Esophagus squamous epithelium (tissue), 5 donors: ENCODE measurements around the gene CNTN4. TPM values are rescaled to one million over a fixed set of nuclear protein-coding genes. Genes with fewer than 3 reads are reported as not detected.

ENCODE experiments used
- DNase-seq: peaks from one replicate; lab custom pipeline; 2025; lab: John Stamatoyannopoulos, UW
- H3K27ac ChIP-seq, 4 donors: fragments of 200-600 bp; sonication (generic); one replicate each; pipeline ENCODE4 v1.5.1; 2016 to 2019; ENCODE audit warnings: mild to moderate bottlenecking in 1 of 4
- H3K27me3 ChIP-seq, 4 donors: fragments of 200-600 bp; sonication (generic); 1 replicate in 3 of 4; 2 replicates in 1 of 4; pipeline versions ENCODE4 v1.5.1 to v1.6.0; 2017 to 2021; ENCODE audit warnings: antibody characterized with exemption in 1 of 4
- H3K36me3 ChIP-seq, 3 donors: fragments of 200-600 bp; sonication (generic); one replicate each; pipeline ENCODE4 v1.5.1; 2016 to 2019
- H3K4me1 ChIP-seq, 3 donors: fragments of 200-600 bp; sonication (generic); one replicate each; pipeline ENCODE4 v1.5.1; 2017 to 2019
- H3K4me3 ChIP-seq, 4 donors: fragments of 200-600 bp; sonication (generic); 1 replicate in 3 of 4; 2 replicates in 1 of 4; pipeline ENCODE4 v1.5.1; 2016 to 2019; ENCODE audit warnings: mild to moderate bottlenecking in 2 of 4, moderate library complexity in 1 of 4
- H3K9me3 ChIP-seq, 3 donors: fragments of 200-600 bp; sonication (generic); one replicate each; pipeline ENCODE4 v1.5.1; 2016 to 2019
- POLR2A ChIP-seq, 4 donors: fragments of 450-650 bp; IDR thresholded peaks; one replicate each; pipeline ENCODE4 v1.6.1; 2017; ENCODE audit warnings: antibody characterized with exemption in 4 of 4, mild to moderate bottlenecking in 4 of 4, moderate library complexity in 3 of 4
- WGBS, 2 donors: methylation state at CpG; one replicate each; pipeline ENCODE4 v1.1.5; 2018; 5-methylcytosine and 5-hydroxymethylcytosine counted together
- intact Hi-C: fragments of 100-400 bp; cut with DNase I; formaldehyde crosslinking; loops from one replicate; pipeline ENCODE4 v1.15.0; 2022
- total RNA-seq, 4 donors: library from RNA; depleted of rRNA; stranded (reverse); fragments of >200 nt; gene quantifications; one replicate each; pipeline ENCODE4 v1.1.0, GENCODE V29; 2016
- TF ChIP-seq, protein P1 (sequence below), 6 experiments: fragments of 450-650 bp in 4 of 6; fragments of 200-600 bp in 2 of 6; sonication (generic) in 2 of 6; IDR thresholded peaks; one replicate each; pipeline ENCODE4 v1.5.1; 2016 to 2019; ENCODE audit warnings: antibody characterized with exemption in 6 of 6, mild to moderate bottlenecking in 4 of 6, moderate library complexity in 4 of 6
- donor health status: DM: yes; HTN: yes; CAD: no.

CNTN4 gene
- total RNA-seq, 4 donors from 2014 or later, result 0.31 to 8.5 (median 3.5) TPM

DNA sequence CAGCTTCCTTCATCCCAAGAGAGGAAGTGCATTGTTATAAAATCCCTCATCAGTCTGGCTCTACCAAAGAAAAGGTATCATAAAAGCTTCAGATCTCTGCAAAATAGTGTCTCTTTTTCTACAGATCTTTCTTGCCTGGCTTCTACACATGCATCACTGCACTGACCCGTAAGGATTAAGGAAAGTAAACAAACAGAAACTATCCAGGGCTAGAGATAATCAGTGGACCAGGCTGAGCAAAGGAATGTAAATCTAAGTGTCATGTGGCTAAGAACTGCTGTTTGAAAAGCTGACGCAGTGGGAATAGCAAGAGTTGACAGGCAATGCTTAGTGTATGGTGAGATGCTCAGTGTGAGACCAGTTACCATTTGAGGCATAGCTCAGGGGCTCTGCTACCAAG, 671.8 kb downstream of the CNTN4 start:
- no peaks in the 10 kb centered on the region for H3K9me3 ChIP-seq
- H3K27ac ChIP-seq, result no peak overlapping the region
- H3K27me3 ChIP-seq, result no peaks in the 10 kb centered on the region
- H3K36me3 ChIP-seq, result no peaks in the 10 kb centered on the region
- intact Hi-C loops, result no loop called here
- H3K4me1 ChIP-seq, result peaks cover 0 to 5% (median 0%) of the 10 kb centered on the region in 3 donors
- no peak for TF ChIP-seq POLR2A (IDR thresholded peaks at IDR 0.05)
- TF ChIP-seq, protein P1, sequence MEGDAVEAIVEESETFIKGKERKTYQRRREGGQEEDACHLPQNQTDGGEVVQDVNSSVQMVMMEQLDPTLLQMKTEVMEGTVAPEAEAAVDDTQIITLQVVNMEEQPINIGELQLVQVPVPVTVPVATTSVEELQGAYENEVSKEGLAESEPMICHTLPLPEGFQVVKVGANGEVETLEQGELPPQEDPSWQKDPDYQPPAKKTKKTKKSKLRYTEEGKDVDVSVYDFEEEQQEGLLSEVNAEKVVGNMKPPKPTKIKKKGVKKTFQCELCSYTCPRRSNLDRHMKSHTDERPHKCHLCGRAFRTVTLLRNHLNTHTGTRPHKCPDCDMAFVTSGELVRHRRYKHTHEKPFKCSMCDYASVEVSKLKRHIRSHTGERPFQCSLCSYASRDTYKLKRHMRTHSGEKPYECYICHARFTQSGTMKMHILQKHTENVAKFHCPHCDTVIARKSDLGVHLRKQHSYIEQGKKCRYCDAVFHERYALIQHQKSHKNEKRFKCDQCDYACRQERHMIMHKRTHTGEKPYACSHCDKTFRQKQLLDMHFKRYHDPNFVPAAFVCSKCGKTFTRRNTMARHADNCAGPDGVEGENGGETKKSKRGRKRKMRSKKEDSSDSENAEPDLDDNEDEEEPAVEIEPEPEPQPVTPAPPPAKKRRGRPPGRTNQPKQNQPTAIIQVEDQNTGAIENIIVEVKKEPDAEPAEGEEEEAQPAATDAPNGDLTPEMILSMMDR (IDR thresholded peaks at IDR 0.05), result no peak
- no peak overlapping the region for H3K4me3 ChIP-seq
- DNase-seq, result no peak
- 38 to 67% methylated on average over 1 to 2 of the region's 2 CpGs for WGBS, 2 donors

DNA sequence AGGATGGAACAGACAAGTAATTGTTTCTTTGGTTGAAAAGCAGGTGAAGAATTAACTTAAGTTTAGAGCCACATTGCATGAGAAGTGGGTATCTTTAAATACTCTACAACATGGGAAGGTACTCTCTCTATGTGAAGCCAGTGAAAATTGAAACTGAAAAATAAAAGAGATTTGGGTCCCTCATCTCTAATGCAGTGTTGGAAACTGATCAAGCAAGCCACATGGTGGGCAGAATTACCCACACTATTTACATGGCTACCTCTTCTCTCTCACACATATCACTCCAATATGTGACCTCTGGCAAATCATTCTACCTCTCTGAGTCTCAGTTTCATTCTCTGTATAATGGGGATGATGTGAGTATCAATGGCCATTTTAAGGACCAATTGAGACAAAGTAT, 672.5 kb downstream of the CNTN4 start:
- Histone ChIP-seq H3K36me3 (no peaks in the 10 kb centered on the region), H3K27me3 (no peaks in the 10 kb centered on the region), H3K9me3 (no peaks in the 10 kb centered on the region), H3K27ac (no peak overlapping the region), H3K4me3 (no peak overlapping the region), H3K4me1 (peaks cover 0 to 5% (median 0%) of the 10 kb centered on the region in 3 donors)
- no peak for TF ChIP-seq POLR2A (IDR thresholded peaks at IDR 0.05)
- TF ChIP-seq, protein P1 (IDR thresholded peaks at IDR 0.05), result no peak
- DNase-seq, result no peak
- intact Hi-C loops, result no loop called here

DNA sequence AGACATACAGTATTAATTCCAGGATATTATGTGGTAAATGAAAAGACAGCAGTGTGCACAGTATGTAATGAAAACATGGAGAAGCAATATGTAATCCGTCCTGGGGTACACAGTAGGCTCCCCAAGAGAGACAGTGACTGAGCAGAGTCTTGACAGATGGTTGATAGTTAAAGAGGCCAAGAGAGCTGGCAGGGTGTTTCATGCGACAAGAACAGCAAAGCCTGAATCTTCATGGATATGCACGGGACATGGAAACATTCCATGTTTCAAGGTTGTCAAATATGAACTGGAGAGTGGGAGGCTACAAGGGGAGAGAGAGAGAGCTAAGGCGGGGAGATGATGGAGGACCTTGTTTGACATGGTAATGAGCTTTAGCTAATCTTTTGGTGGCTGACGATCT, 673.1 kb downstream of the CNTN4 start:
- intact Hi-C loops, result no loop called here
- DNase-seq, result no peak
- no peaks in the 10 kb centered on the region for H3K27me3 ChIP-seq
- no peaks in the 10 kb centered on the region for H3K36me3 ChIP-seq
- no peak overlapping the region for H3K4me3 ChIP-seq
- H3K9me3 ChIP-seq, result no peaks in the 10 kb centered on the region
- WGBS, 2 donors, result 63 to 65% methylated on average over 5 of the region's 5 CpGs
- no peak for TF ChIP-seq POLR2A (IDR thresholded peaks at IDR 0.05)
- TF ChIP-seq, protein P1 (IDR thresholded peaks at IDR 0.05), result no peak
- H3K4me1 ChIP-seq, result peaks cover 0 to 5% (median 0%) of the 10 kb centered on the region in 3 donors
- no peak overlapping the region for H3K27ac ChIP-seq

DNA sequence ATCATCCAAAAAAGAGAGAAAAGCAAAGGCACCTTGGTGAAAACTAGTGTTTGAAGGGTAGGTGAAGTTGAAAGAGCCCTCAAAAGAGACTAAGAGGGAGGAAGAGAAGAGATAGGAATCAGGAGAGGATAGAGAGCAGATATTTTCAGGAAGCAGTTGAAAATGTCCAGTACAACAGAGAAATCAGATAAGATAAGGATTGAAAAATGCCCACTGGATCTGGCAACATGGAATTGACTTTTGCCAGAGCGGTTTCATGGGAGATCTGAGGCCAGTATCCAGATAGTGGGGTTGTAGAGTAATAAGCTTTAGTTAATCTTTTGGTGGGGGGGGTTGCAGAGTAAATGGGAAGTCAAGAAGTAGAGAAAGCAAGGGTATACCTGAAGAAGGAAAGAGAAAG, 674.1 kb downstream of the CNTN4 start:
- Histone ChIP-seq H3K36me3 (no peaks in the 10 kb centered on the region), H3K27me3 (no peaks in the 10 kb centered on the region), H3K9me3 (no peaks in the 10 kb centered on the region), H3K4me3 (no peak overlapping the region), H3K4me1 (peaks cover 0 to 5% (median 0%) of the 10 kb centered on the region in 3 donors), H3K27ac (no peak overlapping the region)
- no peak for TF ChIP-seq POLR2A (IDR thresholded peaks at IDR 0.05)
- TF ChIP-seq, protein P1 (IDR thresholded peaks at IDR 0.05), result no peak
- DNase-seq, result no peak
- 58 to 64% methylated on average over 1 of the region's 1 CpG for WGBS, 2 donors
- intact Hi-C loops, result no loop called here

DNA sequence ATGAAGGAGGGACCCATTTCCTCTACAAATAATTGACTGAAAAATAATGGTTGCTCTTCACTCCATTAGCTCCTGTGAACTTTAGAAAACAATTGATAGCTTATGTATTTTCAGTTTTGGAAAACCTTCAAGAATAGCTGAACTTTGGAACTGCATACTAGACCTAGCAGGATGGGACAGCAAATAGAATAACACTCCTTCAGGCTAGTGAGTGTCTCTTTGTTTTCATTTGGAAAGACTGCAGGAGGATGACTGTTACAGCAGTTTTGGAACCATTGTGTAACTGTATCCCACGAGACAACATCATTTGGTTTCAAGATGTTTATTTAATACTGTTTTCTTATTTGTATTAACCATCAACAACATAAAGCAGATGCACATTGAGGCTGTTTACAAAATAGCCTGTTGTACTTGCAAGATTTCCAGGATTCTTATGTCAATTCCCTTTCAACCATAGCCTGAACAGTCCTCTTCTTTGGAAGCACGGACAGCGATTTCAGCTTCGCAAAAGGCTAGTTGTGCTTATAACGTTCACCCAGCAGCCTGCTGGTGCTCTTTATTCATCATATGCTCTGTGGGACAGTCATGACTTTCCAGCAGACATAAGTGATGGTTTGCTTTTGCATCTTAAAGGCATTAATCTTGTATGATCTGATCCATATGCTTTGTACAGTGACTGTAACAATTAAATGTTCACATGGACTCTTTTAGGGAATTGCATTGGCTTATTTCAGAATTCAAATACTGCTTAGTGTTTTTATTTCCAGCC, 676.0 kb downstream of the CNTN4 start:
- Histone ChIP-seq H3K27ac (no peak overlapping the region), H3K36me3 (no peaks in the 10 kb centered on the region), H3K9me3 (no peaks in the 10 kb centered on the region), H3K4me3 (no peak overlapping the region), H3K4me1 (peaks cover 0 to 5% (median 0%) of the 10 kb centered on the region in 3 donors), H3K27me3 (no peaks in the 10 kb centered on the region)
- no peak for DNase-seq
- WGBS, 2 donors, result 44 to 69% methylated on average over 5 of the region's 5 CpGs
- intact Hi-C loops, result no loop called here
- TF ChIP-seq, protein P1 (IDR thresholded peaks at IDR 0.05), result no peak
- no peak for TF ChIP-seq POLR2A (IDR thresholded peaks at IDR 0.05)
